ENCODE data around the gene YBX2. TPM values are rescaled to one million over a fixed set of nuclear protein-coding genes. Genes with fewer than 3 reads are reported as not detected.

The YBX2 gene
- total RNA-seq, 1 donor from 2014 or later: not detected

DNA sequence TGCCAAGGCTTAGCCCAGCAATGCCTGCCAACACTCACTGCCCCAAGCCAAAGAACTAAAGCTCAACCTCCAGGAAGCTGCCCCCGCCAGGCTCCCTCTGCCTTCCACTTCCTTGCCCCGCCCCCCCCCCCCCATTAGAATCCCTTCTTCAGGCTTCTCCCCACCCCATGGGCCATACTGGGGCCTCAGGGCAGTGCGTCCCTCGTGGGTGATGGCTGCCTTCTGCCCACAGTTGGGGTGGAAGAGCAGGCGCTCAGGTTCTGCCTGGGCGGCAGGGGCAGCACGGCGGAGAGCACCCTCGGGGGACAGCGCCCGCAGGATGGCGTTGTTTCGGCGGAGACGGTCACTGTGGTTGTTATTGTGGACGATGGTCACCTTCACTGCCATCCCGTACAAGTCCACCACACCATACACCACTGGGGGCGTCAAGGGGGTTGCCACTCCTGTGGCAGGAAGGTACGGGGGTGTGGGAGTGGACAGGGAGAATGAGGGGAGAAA lies 30.6 kb upstream of the YBX2 start:
- intact Hi-C loops (cut with DNase I): no loop called here
- Histone ChIP-seq H3K4me3 (no peak overlapping the region), H3K27ac (no peak overlapping the region), H3K9me3 (no peaks in the 10 kb centered on the region), H3K27me3 (no peaks in the 10 kb centered on the region), H3K36me3 (peaks cover 46 to 57% of the 10 kb centered on the region in 2 donors), H3K4me1 (peaks cover 0 to 10% of the 10 kb centered on the region in 2 donors)
- TF ChIP-seq, protein P1, sequence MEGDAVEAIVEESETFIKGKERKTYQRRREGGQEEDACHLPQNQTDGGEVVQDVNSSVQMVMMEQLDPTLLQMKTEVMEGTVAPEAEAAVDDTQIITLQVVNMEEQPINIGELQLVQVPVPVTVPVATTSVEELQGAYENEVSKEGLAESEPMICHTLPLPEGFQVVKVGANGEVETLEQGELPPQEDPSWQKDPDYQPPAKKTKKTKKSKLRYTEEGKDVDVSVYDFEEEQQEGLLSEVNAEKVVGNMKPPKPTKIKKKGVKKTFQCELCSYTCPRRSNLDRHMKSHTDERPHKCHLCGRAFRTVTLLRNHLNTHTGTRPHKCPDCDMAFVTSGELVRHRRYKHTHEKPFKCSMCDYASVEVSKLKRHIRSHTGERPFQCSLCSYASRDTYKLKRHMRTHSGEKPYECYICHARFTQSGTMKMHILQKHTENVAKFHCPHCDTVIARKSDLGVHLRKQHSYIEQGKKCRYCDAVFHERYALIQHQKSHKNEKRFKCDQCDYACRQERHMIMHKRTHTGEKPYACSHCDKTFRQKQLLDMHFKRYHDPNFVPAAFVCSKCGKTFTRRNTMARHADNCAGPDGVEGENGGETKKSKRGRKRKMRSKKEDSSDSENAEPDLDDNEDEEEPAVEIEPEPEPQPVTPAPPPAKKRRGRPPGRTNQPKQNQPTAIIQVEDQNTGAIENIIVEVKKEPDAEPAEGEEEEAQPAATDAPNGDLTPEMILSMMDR (IDR thresholded peaks at IDR 0.05): no peak
- DNase-seq (ENCODE audit: low spot score in 2 of 2): no peak

DNA sequence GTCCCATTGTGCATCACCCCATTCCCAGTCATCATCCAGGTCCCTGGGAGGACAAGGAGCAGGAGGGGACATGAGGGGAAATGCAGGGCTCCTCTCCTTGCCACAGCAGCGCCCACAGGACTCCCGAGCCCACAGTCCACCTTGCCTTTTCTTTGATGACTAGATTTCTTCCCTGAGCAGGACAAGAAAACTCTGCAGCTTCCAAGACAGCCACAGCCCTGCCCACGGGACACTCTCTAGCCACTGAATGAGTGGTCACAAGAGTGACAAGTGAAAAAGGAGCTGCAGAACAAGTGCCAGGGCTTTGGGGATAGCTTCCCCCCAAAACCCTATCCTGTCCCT lies 30.0 kb upstream of the YBX2 start:
- Histone ChIP-seq H3K4me3 (no peak overlapping the region), H3K27ac (no peak overlapping the region), H3K27me3 (no peaks in the 10 kb centered on the region), H3K4me1 (peaks cover 0 to 10% of the 10 kb centered on the region in 2 donors), H3K9me3 (no peaks in the 10 kb centered on the region), H3K36me3 (peaks cover 47 to 58% of the 10 kb centered on the region in 2 donors)
- DNase-seq (ENCODE audit: low spot score in 2 of 2): no peak
- TF ChIP-seq, protein P1 (IDR thresholded peaks at IDR 0.05): no peak
- intact Hi-C loops (cut with DNase I): no loop called here

DNA sequence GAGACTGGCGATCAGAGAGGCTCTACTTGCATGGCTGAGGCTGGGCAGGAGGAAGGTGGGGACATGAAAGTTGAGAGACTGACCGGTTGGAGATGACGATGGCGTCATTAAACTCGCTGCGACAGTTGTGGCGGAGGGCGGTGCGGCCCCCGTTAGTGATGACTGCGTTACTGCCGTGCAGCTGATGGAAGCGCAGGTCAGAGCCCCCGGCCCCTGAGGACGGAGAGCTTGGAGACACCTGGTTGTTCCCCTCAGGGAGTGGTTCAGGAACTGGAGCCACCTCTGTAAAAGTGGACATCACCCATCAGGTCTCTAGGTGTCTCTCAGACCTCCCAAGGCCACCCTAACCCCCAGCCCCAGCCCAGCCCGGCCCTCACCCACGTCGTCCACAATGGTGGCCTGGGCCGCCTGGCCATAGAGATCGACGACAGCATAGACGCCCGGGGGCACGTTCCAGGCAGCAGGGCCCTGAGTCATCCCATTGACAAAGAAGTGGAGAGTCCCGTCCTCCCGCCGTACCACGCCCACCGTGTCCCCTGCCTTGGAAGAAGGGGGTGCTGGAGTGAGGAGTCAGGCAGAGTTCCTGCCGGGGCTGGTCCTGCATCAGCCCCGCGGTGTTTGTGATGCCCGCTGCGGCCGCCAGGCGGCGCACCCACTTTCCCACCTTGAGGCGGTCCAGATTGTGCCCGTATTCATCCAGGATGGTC lies 29.4 kb upstream of the YBX2 start:
- Histone ChIP-seq H3K4me1 (peaks cover 0 to 10% of the 10 kb centered on the region in 2 donors), H3K9me3 (no peaks in the 10 kb centered on the region), H3K4me3 (no peak overlapping the region), H3K27me3 (no peaks in the 10 kb centered on the region), H3K27ac (no peak overlapping the region), H3K36me3 (peaks cover 50 to 60% of the 10 kb centered on the region in 2 donors)
- peak in 1 of 2 donors; percentile 73 for DNase-seq (ENCODE audit: low spot score in 2 of 2)
- TF ChIP-seq, protein P1 (IDR thresholded peaks at IDR 0.05): peak; percentile 66 to 76 (median 71)
- intact Hi-C loops (cut with DNase I): no loop called here

DNA sequence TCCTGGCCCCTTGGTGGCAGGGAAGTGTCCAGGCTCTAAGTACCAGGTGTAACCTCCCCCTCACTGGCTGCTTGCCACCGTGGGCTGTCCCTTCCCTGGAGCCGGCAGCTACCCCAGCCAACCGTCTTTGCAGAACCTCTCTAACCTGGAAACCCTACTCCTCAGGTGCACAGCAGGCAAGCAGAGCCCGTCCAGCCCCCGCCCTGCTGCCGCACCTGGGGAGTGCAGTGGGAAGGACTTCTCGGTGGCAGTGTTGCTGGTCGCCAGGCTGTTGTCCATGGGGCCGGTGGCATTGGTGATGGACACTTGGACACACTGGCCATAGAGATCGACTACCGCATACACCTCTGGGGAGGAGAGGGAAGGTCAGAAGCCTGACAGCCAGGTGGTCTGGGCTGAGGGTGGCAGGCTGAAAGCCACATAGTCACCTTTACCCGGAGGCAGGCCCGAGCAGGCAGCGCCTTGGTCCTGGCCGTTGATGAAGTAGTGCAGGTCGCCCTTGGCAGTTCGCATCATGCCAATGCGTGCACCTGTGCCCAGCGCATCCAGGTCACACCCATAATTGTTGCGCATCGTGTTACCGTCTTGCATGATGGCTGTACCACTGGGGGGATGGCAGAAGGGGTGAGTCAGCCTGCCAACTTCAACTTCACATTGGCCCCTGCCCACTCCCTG lies 28.2 kb upstream of the YBX2 start:
- peaks cover 61 to 72% of the 10 kb centered on the region in 2 donors for H3K36me3 ChIP-seq
- TF ChIP-seq, protein P1 (IDR thresholded peaks at IDR 0.05): no peak
- intact Hi-C loops (cut with DNase I): no loop called here
- no peaks in the 10 kb centered on the region for H3K4me1 ChIP-seq
- no peak overlapping the region for H3K4me3 ChIP-seq
- no peak for DNase-seq (ENCODE audit: low spot score in 2 of 2)
- H3K27ac ChIP-seq: no peak overlapping the region
- no peaks in the 10 kb centered on the region for H3K27me3 ChIP-seq
- H3K9me3 ChIP-seq: no peaks in the 10 kb centered on the region

DNA sequence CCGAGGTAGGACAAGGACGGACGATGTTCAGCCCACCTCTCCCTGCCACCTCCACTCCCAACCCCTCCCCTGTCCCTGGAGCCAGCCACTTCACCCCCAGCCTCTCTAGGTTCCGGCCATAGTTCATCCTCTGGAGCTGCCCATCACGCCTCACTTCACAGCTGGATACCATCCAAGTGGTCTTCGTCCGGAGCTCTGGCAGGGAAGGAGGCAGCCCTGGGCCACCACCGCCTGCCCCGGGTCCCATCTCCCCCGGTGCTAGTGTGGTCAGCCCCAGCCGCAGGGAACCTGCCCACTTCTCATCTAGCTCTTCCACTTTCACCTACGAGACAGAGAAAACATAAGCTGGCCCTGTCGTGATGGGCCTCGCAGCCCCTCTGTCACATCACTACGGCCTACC lies 27.0 kb upstream of the YBX2 start:
- TF ChIP-seq, protein P1 (IDR thresholded peaks at IDR 0.05): no peak
- no peak for DNase-seq (ENCODE audit: low spot score in 2 of 2)
- H3K36me3 ChIP-seq: peaks cover 68 to 79% of the 10 kb centered on the region in 2 donors
- H3K27ac ChIP-seq: no peak overlapping the region
- H3K4me3 ChIP-seq: no peak overlapping the region
- H3K27me3 ChIP-seq: no peaks in the 10 kb centered on the region
- H3K9me3 ChIP-seq: no peaks in the 10 kb centered on the region
- intact Hi-C loops (cut with DNase I): no loop called here
- no peaks in the 10 kb centered on the region for H3K4me1 ChIP-seq

All from ascending aorta (tissue), 2 donors.